Activated gamma-delta T cell (primary cell): ENCODE results near the gene QPCTL.
"Not testable (repeated sequence)": the region's sequence is repeated elsewhere in the genome, so short reads cannot be mapped to it uniquely, and the experiment has no call there.

ENCODE experiments used
- DNase-seq: peaks from one replicate; lab custom pipeline; 2025; lab: John Stamatoyannopoulos, UW

The QPCTL gene

GRCh38 chr19:45717131-45717982 lies 24.9 kb downstream of the QPCTL start:
- DNase-seq, result peak; percentile 98

- no peak for DNase-seq
These were observed 25.7 kb downstream of the QPCTL start for GRCh38 chr19:45717983-45718650.

GRCh38 chr19:45720065-45720464 lies 27.6 kb downstream of the QPCTL start:
- not testable (repeated sequence) for DNase-seq

- not testable (repeated sequence) for DNase-seq
These were observed 36.2 kb downstream of the QPCTL start for GRCh38 chr19:45728683-45729082.

- no peak for DNase-seq
These were observed 37.4 kb downstream of the QPCTL start for GRCh38 chr19:45729800-45730290.

GRCh38 chr19:45730368-45731288 lies 38.2 kb downstream of the QPCTL start, which contains the start of gene FBXO46:
Gene FBXO46, minus strand, starts transcription at chr19:45730896. Its CDS starts 17,401 bp downstream, at chr19:45713495.
- peak; percentile 68 for DNase-seq

- no peak for DNase-seq
These were observed 40.8 kb downstream of the QPCTL start, which contains the start of gene MEIOSIN for GRCh38 chr19:45733160-45733810. Gene MEIOSIN, plus strand, starts transcription at chr19:45733439. Its CDS starts 1,938 bp downstream, at chr19:45735377.

GRCh38 chr19:45739498-45740439 lies 47.3 kb downstream of the QPCTL start:
- DNase-seq, result no peak

- no peak for DNase-seq
These were observed 50.5 kb downstream of the QPCTL start for GRCh38 chr19:45742969-45743368.

GRCh38 chr19:45745606-45746005 lies 53.1 kb downstream of the QPCTL start:
- DNase-seq, result no peak

- no peak for DNase-seq
These were observed 54.4 kb downstream of the QPCTL start for GRCh38 chr19:45746866-45747265.

GRCh38 chr19:45747513-45747912 lies 55.0 kb downstream of the QPCTL start:
- DNase-seq, result no peak

GRCh38 chr19:45751483-45751882 lies 59.0 kb downstream of the QPCTL start:
- not testable (repeated sequence) for DNase-seq

GRCh38 chr19:45752639-45753038 lies 60.2 kb downstream of the QPCTL start:
- no peak for DNase-seq

GRCh38 chr19:45753548-45753947 lies 61.1 kb downstream of the QPCTL start:
- DNase-seq, result no peak
